ENCODE data around the gene GALNT10.
A peak's percentile ranks its signal among the peaks of the same experiment; 100 is the strongest.

Gene GALNT10

GRCh38 chr5:154405078-154405792 lies 214.7 kb downstream of the GALNT10 start:
- peak; percentile 48 to 76 (median 52) for DNase-seq (ENCODE audit: low read depth in 3 of 3)

- no peak for DNase-seq (ENCODE audit: low read depth in 3 of 3)
Observed at GRCh38 chr5:154406231-154406630, 215.7 kb downstream of the GALNT10 start.

GRCh38 chr5:154406826-154407225 lies 216.3 kb downstream of the GALNT10 start:
- no peak for DNase-seq (ENCODE audit: low read depth in 3 of 3)

- no peak for DNase-seq (ENCODE audit: low read depth in 3 of 3)
Observed at GRCh38 chr5:154408811-154409210, 218.3 kb downstream of the GALNT10 start.

- no peak for DNase-seq (ENCODE audit: low read depth in 3 of 3)
Observed at GRCh38 chr5:154409230-154409840, 218.8 kb downstream of the GALNT10 start.

- no peak for DNase-seq (ENCODE audit: low read depth in 3 of 3)
Observed at GRCh38 chr5:154410008-154410407, 219.5 kb downstream of the GALNT10 start.

- DNase-seq (ENCODE audit: low read depth in 3 of 3), result no peak
Observed at GRCh38 chr5:154410786-154411185, 220.3 kb downstream of the GALNT10 start.

GRCh38 chr5:154411338-154411737 lies 220.8 kb downstream of the GALNT10 start:
- no peak for DNase-seq (ENCODE audit: low read depth in 3 of 3)

- no peak for DNase-seq (ENCODE audit: low read depth in 3 of 3)
Observed at GRCh38 chr5:154412316-154412715, 221.8 kb downstream of the GALNT10 start.

GRCh38 chr5:154412925-154413324 lies 222.4 kb downstream of the GALNT10 start:
- DNase-seq (ENCODE audit: low read depth in 3 of 3), result no peak

GRCh38 chr5:154415114-154415513 lies 224.6 kb downstream of the GALNT10 start:
- DNase-seq (ENCODE audit: low read depth in 3 of 3), result no peak

GRCh38 chr5:154418344-154418820 lies 227.8 kb downstream of the GALNT10 start:
- no peak for DNase-seq (ENCODE audit: low read depth in 3 of 3)

- DNase-seq (ENCODE audit: low read depth in 3 of 3), result no peak
Observed at GRCh38 chr5:154419236-154419635, 228.7 kb downstream of the GALNT10 start.

GRCh38 chr5:154421868-154422267 lies 231.3 kb downstream of the GALNT10 start:
- DNase-seq (ENCODE audit: low read depth in 3 of 3), result no peak

- DNase-seq (ENCODE audit: low read depth in 3 of 3), result no peak
Observed at GRCh38 chr5:154422298-154422697, 231.8 kb downstream of the GALNT10 start.

- no peak for DNase-seq (ENCODE audit: low read depth in 3 of 3)
Observed at GRCh38 chr5:154428208-154428607, 237.7 kb downstream of the GALNT10 start.

GRCh38 chr5:154429341-154429740 lies 238.8 kb downstream of the GALNT10 start:
- no peak for DNase-seq (ENCODE audit: low read depth in 3 of 3)

GRCh38 chr5:154430466-154430865 lies 239.9 kb downstream of the GALNT10 start:
- no peak for DNase-seq (ENCODE audit: low read depth in 3 of 3)

GRCh38 chr5:154430961-154431630 lies 240.6 kb downstream of the GALNT10 start:
- DNase-seq (ENCODE audit: low read depth in 3 of 3), result no peak

GRCh38 chr5:154435226-154435625 lies 244.7 kb downstream of the GALNT10 start:
- DNase-seq (ENCODE audit: low read depth in 3 of 3), result no peak

GRCh38 chr5:154437281-154437965 lies 246.9 kb downstream of the GALNT10 start:
- DNase-seq (ENCODE audit: low read depth in 3 of 3), result no peak

- no peak for DNase-seq (ENCODE audit: low read depth in 3 of 3)
Observed at GRCh38 chr5:154440540-154440939, 250.0 kb downstream of the GALNT10 start.
